ENCODE results near the gene AOC1.

The AOC1 gene

GRCh38 chr7:150876817-150877526, 24.7 kb downstream of the AOC1 start:
- ChIA-PET CTCF (interaction anchor here (0.6 to 1.7 kb wide), 6 partner anchors 11 to 396 kb away, joined by 3 to 7 read pairs (median 4); no protein-coding TSS in a partner anchor), POLR2A (ENCODE audit: low non-redundant PET) (no interaction called here)
- DNase-seq (ENCODE audit: low spot score), result peak; percentile 76
- TF ChIP-seq CTCF (conservative IDR thresholded peaks at IDR 0.05; ENCODE audit: low read depth), result peak; percentile 49
- H3K27ac ChIP-seq, result no peak overlapping the region

- CTCF ChIA-PET, result interaction anchor here (1.1 kb wide), 1 partner anchor 21 kb away, joined by 3 read pairs; no protein-coding TSS in a partner anchor
- POLR2A ChIA-PET (ENCODE audit: low non-redundant PET), result no interaction called here
- DNase-seq (ENCODE audit: low spot score), result no peak
- no peak overlapping the region for H3K27ac ChIP-seq
- TF ChIP-seq CTCF (conservative IDR thresholded peaks at IDR 0.05; ENCODE audit: low read depth), result no peak
Observed at GRCh38 chr7:150877536-150877935, 25.2 kb downstream of the AOC1 start.

DNA sequence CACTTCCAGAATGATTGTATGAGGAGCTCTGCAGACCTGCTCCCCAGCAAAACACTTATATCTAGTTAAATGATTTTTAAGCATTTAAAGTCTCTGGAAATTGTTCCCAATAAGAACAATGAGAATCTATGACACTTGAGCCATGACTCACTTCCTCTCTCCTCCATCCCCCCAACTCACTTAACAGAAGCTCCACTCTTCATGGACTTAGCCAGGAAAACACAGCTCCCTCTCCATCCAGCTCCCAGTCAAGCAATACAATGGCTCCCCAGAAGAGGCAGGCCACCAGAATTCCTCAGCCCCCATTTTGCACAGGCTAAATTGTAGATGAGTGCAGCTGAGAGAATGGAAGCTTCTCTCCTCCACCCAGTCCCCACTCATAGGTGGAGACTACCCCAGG, 27.0 kb downstream of the AOC1 start:
- CTCF ChIA-PET, result interaction anchor here (0.8 kb wide), 1 partner anchor 19 kb away, joined by 4 read pairs; no protein-coding TSS in a partner anchor

DNA sequence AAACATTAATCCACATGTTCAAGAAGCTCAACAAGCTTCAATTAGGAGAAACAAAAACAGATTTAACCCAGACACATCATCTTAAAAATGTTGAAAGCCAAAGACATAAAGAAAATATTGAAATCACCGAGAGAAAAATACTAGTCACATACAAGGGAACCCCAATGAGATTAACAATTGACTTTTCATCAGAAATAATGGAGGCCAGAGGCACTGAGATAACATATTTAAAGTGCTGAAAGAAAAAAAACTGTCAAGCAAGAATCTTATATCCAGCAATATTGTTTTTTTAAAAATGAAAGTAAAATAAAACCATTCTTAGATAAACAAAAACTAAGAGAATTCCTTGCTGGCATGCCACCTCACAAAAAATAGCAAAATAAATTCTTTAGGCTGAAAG, 28.9 kb downstream of the AOC1 start:
- H3K27ac ChIP-seq, result no peak overlapping the region
- POLR2A ChIA-PET (ENCODE audit: low non-redundant PET), result no interaction called here
- DNase-seq (ENCODE audit: low spot score), result no peak
- TF ChIP-seq CTCF (conservative IDR thresholded peaks at IDR 0.05; ENCODE audit: low read depth), result no peak
- CTCF ChIA-PET, result no interaction called here

More for the DNA sequence above, 27.0 kb downstream of the AOC1 start:
- H3K27ac ChIP-seq, result no peak overlapping the region
- no peak for DNase-seq (ENCODE audit: low spot score)
- POLR2A ChIA-PET (ENCODE audit: low non-redundant PET), result no interaction called here
- no peak for TF ChIP-seq CTCF (conservative IDR thresholded peaks at IDR 0.05; ENCODE audit: low read depth)

- no peak for TF ChIP-seq CTCF (conservative IDR thresholded peaks at IDR 0.05; ENCODE audit: low read depth)
- no peak for DNase-seq (ENCODE audit: low spot score)
- ChIA-PET POLR2A (ENCODE audit: low non-redundant PET) (no interaction called here), CTCF (no interaction called here)
- no peak overlapping the region for H3K27ac ChIP-seq
Observed at GRCh38 chr7:150890853-150891584, 38.7 kb downstream of the AOC1 start.

DNA sequence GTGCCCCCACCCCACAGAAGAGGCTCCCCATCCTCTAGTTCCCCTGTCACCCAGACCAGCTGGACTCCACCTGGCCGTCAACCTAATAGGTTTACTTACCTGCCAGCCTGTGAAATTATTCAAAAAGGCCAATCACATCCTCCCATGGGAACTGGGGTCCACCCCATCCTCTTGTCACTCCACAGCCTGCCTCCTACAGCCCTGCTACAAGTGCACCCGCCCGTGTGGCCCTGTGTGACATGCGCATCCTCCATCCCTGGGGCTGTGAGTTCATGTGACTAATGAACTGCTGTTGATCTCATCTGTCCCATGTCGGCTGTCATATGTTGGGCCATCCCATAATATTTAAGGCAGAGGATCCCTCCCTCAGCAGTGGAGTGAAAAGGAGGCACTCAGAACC, 39.4 kb downstream of the AOC1 start:
- no peak overlapping the region for H3K27ac ChIP-seq
- TF ChIP-seq CTCF (conservative IDR thresholded peaks at IDR 0.05; ENCODE audit: low read depth), result no peak
- no peak for DNase-seq (ENCODE audit: low spot score)
- POLR2A ChIA-PET (ENCODE audit: low non-redundant PET), result no interaction called here
- CTCF ChIA-PET, result no interaction called here

All from RWPE1 (cell line).